ENCODE measurements around the gene ANKH.

ANKH gene

GRCh38 chr5:14659821-14660607, 211.6 kb downstream of the ANKH start:
- H3K9me3 ChIP-seq (ENCODE audit: low read length), result no peaks in the 10 kb centered on the region
- no peak overlapping the region for H3K4me3 ChIP-seq (ENCODE audit: low read length)
- H2AFZ ChIP-seq (ENCODE audit: low read depth, low read length), result no peak overlapping the region
- peaks cover 6% of the 10 kb centered on the region for H3K4me1 ChIP-seq (ENCODE audit: insufficient read depth, low read length)
- H3K27me3 ChIP-seq (ENCODE audit: insufficient read depth, low read length), result peaks cover 2% of the 10 kb centered on the region
- H3K36me3 ChIP-seq (ENCODE audit: insufficient read depth, low read length), result no peaks in the 10 kb centered on the region

GRCh38 chr5:14656898-14657297, 214.7 kb downstream of the ANKH start:
- Histone ChIP-seq H3K36me3 (ENCODE audit: insufficient read depth, low read length) (no peaks in the 10 kb centered on the region), H3K4me3 (ENCODE audit: low read length) (no peak overlapping the region), H3K4me1 (ENCODE audit: insufficient read depth, low read length) (no peaks in the 10 kb centered on the region), H2AFZ (ENCODE audit: low read depth, low read length) (no peak overlapping the region), H3K27me3 (ENCODE audit: insufficient read depth, low read length) (peaks cover 6% of the 10 kb centered on the region), H3K9me3 (ENCODE audit: low read length) (no peaks in the 10 kb centered on the region)

GRCh38 chr5:14655146-14655741, 216.3 kb downstream of the ANKH start:
- peaks cover 6% of the 10 kb centered on the region for H3K27me3 ChIP-seq (ENCODE audit: insufficient read depth, low read length)
- H3K9me3 ChIP-seq (ENCODE audit: low read length), result no peaks in the 10 kb centered on the region
- H3K4me1 ChIP-seq (ENCODE audit: insufficient read depth, low read length), result no peaks in the 10 kb centered on the region
- no peak overlapping the region for H3K4me3 ChIP-seq (ENCODE audit: low read length)
- H3K36me3 ChIP-seq (ENCODE audit: insufficient read depth, low read length), result no peaks in the 10 kb centered on the region
- no peak overlapping the region for H2AFZ ChIP-seq (ENCODE audit: low read depth, low read length)
